Ishikawa (cell line): ENCODE data around the gene MZB1.

ENCODE experiments used
- CEBPB ChIP-seq: IDR thresholded peaks from 2 replicates; pipeline ENCODE4 v1.6.1; 2012
- CREB1 ChIP-seq: IDR thresholded peaks from 2 replicates; pipeline ENCODE4 v1.6.1; 2012; ENCODE audit warnings: low read depth
- EGR1 ChIP-seq: IDR thresholded peaks from 2 replicates; pipeline ENCODE4 v1.6.1; 2012
- EP300 ChIP-seq: IDR thresholded peaks from 2 replicates; pipeline ENCODE4 v1.6.1; 2012; ENCODE audit warnings: borderline replicate concordance
- FOXM1 ChIP-seq: IDR thresholded peaks from 2 replicates; pipeline ENCODE4 v1.6.1; 2012; ENCODE audit warnings: low read depth, borderline replicate concordance
- NFIC ChIP-seq: IDR thresholded peaks from 2 replicates; pipeline ENCODE4 v1.6.1; 2012
- RAD21 ChIP-seq: IDR thresholded peaks from 2 replicates; pipeline ENCODE4 v1.6.1; 2012; ENCODE audit warnings: low read depth
- TAF1 ChIP-seq: IDR thresholded peaks from 2 replicates; pipeline ENCODE4 v1.6.1; 2012; ENCODE audit warnings: low read depth, mild to moderate bottlenecking
- TCF12 ChIP-seq: IDR thresholded peaks from 2 replicates; pipeline ENCODE4 v1.6.1; 2012; ENCODE audit warnings: low read depth
- TEAD4 ChIP-seq: IDR thresholded peaks from 2 replicates; pipeline ENCODE4 v1.6.1; 2012
- YY1 ChIP-seq: IDR thresholded peaks from 2 replicates; pipeline ENCODE4 v1.6.1; 2012; ENCODE audit warnings: low read depth
- ZBTB7A ChIP-seq: IDR thresholded peaks from 2 replicates; pipeline ENCODE4 v1.6.1; 2012; ENCODE audit warnings: low read depth
- TF ChIP-seq, protein P1 (sequence below): IDR thresholded peaks from 2 replicates; pipeline ENCODE4 v1.6.1; 2012
- TF ChIP-seq, protein P2 (sequence below): IDR thresholded peaks from 2 replicates; pipeline ENCODE4 v1.6.1; 2012; ENCODE audit warnings: low read depth, mild to moderate bottlenecking
- TF ChIP-seq, protein P3 (sequence below): IDR thresholded peaks from 2 replicates; pipeline ENCODE4 v1.6.1; 2012

Gene MZB1

DNA sequence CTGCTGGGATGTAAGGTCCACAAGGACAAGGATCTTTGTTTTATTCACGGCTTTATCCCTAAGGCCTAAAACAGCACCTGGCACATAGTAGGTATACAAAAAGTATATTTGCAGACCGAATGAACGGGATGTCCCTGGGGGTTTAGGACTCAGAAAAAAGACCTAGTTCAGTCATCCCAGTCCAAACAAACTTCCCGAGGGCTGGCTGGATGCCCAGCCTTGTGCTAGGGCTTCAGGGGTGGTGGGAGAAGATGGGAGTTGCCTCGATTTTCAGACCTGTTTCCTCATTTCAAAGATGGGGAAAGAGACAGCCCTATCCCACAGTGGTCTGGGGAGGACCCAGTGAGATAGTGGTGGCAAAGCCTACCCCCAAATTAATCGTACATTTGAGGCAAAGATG lies 8.2 kb upstream of the MZB1 start:
- no peak for TF ChIP-seq NFIC
- TF ChIP-seq TCF12, result no peak
- TF ChIP-seq, protein P1, sequence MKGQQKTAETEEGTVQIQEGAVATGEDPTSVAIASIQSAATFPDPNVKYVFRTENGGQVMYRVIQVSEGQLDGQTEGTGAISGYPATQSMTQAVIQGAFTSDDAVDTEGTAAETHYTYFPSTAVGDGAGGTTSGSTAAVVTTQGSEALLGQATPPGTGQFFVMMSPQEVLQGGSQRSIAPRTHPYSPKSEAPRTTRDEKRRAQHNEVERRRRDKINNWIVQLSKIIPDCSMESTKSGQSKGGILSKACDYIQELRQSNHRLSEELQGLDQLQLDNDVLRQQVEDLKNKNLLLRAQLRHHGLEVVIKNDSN, result no peak
- TF ChIP-seq, protein P2, sequence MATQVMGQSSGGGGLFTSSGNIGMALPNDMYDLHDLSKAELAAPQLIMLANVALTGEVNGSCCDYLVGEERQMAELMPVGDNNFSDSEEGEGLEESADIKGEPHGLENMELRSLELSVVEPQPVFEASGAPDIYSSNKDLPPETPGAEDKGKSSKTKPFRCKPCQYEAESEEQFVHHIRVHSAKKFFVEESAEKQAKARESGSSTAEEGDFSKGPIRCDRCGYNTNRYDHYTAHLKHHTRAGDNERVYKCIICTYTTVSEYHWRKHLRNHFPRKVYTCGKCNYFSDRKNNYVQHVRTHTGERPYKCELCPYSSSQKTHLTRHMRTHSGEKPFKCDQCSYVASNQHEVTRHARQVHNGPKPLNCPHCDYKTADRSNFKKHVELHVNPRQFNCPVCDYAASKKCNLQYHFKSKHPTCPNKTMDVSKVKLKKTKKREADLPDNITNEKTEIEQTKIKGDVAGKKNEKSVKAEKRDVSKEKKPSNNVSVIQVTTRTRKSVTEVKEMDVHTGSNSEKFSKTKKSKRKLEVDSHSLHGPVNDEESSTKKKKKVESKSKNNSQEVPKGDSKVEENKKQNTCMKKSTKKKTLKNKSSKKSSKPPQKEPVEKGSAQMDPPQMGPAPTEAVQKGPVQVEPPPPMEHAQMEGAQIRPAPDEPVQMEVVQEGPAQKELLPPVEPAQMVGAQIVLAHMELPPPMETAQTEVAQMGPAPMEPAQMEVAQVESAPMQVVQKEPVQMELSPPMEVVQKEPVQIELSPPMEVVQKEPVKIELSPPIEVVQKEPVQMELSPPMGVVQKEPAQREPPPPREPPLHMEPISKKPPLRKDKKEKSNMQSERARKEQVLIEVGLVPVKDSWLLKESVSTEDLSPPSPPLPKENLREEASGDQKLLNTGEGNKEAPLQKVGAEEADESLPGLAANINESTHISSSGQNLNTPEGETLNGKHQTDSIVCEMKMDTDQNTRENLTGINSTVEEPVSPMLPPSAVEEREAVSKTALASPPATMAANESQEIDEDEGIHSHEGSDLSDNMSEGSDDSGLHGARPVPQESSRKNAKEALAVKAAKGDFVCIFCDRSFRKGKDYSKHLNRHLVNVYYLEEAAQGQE, result no peak
- no peak for TF ChIP-seq EP300
- TF ChIP-seq, protein P3, sequence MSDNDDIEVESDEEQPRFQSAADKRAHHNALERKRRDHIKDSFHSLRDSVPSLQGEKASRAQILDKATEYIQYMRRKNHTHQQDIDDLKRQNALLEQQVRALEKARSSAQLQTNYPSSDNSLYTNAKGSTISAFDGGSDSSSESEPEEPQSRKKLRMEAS, result no peak
- no peak for TF ChIP-seq FOXM1
- no peak for TF ChIP-seq YY1
- TF ChIP-seq TAF1, result no peak
- no peak for TF ChIP-seq CEBPB
- no peak for TF ChIP-seq TEAD4
- TF ChIP-seq EGR1, result no peak
- no peak for TF ChIP-seq ZBTB7A
- TF ChIP-seq CREB1, result no peak
- TF ChIP-seq RAD21, result no peak

DNA sequence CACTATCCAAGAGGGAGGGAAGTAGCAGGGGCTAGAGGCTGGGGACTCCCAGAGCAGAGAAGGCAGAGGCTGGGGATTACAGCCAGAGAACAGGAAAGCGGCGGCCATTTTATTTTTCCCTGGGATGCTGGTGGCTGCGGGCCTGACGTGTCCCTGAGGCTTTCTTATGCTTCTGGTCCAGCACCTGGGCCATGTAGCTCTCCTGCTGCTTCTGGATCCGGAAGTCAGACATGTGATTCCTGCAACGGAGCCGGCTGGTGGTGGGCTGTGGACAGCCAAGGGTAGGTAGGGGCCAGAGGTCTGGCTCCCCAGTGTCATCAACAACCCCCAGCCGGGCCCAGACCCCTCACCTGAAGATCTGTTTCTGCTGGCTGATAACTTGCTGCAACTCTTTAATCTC lies 7.0 kb upstream of the MZB1 start:
- no peak for TF ChIP-seq FOXM1
- no peak for TF ChIP-seq YY1
- TF ChIP-seq CREB1, result no peak

DNA sequence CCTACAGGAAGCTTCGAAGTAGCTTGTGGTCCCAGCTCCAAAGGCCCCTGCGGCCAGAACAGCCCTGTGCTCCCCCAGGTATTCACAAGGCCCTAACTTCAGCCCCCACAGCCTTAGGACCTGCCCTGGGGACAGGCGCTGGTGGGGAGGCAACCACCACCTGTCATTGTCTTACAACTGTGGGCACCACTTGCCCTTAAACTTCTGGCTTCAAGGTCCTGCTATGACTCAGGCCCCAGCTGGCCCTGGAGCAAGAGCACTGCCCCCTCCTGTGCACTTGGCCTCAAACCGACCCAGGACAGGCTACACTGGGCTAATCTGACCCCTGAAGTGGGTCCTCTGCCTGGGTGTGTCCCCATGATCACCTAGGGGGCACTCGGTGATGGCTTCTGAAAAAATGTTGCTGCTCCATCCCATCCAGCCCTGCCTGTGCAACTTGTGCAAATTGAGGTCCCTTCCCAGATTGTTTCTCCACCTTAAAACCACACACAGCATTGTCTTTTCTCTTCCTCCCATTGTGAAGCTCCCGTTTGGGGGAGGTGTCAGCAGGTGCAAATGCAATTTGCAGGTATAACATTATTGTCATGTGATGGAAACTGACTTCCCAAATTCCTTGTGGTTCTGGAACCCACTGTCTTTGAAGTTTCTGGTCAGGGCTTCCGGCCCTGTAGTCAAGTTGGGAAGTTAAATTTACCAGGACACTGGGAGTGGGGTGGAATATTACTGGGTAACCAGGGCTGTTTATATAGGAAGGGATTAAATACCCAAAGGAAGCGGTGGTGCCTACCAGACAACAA lies 6.3 kb upstream of the MZB1 start:
- TF ChIP-seq CREB1 (no peak), RAD21 (no peak), TCF12 (no peak)
- TF ChIP-seq, protein P2, result no peak

DNA sequence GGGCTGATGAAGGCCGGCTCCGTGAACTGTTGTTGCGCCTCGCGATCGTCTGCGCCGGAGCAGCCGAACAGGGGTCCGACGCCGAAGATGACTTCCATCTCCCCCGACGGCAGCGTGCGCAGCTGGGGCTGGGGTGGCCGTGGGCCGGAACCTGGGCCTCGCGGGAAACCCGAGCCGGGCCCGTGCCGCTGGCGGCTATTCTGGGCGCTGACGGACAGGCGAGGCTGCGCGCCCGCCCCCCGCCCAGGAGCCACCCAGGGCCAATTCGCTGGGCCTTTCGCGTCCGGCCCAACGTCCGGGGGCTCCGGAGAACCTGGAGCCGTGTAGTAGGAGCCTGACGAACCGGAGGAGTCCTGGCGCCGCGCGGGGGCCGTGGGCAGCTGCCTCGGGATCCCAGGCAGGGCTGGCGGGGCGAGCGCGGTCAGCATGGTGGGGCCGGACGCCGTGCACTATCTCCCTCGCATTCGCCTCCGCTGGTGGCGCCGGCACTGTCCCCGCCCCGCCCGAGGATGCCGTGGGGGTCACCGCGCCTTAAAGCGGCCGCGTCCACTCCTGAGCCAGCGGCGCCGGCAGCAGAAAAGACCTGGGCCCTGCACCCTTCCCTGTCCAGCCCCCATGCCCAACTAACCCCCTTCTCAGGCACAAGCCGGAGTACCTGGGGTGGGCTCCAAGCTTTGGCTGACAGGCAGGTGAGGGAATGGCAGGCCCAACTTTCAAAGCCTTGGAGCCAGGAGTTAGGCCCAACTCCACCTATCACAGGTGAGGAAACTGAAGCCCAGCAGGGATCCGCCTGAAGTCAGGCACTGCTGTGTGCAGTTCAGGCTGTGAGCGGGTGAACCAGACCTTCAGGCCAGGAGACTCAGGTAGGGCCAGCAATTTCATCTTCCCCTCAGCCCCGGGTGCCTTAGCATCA lies 5.2 kb upstream of the MZB1 start, which contains the start of gene PROB1:
Gene PROB1 (minus strand): TSS at position 451 of the 913 bp plus-strand sequence. CDS start 23 bp downstream, at position 428.
- TF ChIP-seq RAD21, result no peak
- TF ChIP-seq, protein P2, result no peak

DNA sequence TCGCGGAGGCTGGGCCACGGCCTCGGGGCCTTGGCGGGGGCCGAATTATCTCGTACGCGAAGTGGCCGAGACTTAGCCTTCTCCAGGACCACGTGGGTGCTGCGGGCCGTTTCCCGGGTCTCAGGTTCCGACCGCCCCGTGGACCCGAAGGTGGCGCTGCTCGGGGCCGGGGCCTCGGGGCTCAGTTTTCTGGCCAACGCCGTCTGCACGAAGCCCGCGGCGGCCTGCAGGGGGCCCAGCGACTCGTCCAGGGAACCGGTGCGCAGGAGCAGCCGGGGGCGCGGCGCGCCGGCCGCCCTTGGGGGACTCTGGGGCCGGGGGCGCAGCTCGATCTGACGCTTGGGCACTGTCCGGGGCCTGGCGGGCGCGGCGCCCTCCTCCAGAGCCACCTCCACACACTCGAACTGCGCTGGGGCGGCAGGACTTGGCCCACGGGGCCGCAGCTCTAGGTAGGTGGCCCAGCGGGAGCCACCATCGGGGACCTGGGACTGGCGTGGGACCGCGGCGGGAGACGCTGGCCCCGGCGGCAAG lies 4.5 kb upstream of the MZB1 start:
- no peak for TF ChIP-seq EP300
- TF ChIP-seq NFIC, result no peak
- no peak for TF ChIP-seq EGR1
- TF ChIP-seq CREB1, result no peak
- no peak for TF ChIP-seq TEAD4
- no peak for TF ChIP-seq RAD21
- no peak for TF ChIP-seq TAF1
- no peak for TF ChIP-seq CEBPB
- no peak for TF ChIP-seq YY1
- TF ChIP-seq TCF12, result no peak
- TF ChIP-seq, protein P2, result no peak
- TF ChIP-seq, protein P3, result no peak
- no peak for TF ChIP-seq FOXM1
